HepG2 (cell line): ENCODE measurements around the gene MED1. TPM values are rescaled to one million over a fixed set of nuclear protein-coding genes. Genes with fewer than 3 reads are reported as not detected.
A peak's percentile ranks its signal among the peaks of the same experiment; 100 is the strongest.

Experiments
- AGO1 ChIP-seq: fragments of 200-400 bp; formaldehyde crosslinking; IDR thresholded peaks from 2 replicates; pipeline ENCODE4 v1.6.1; 2017; ENCODE audit warnings: mild to moderate bottlenecking, low read depth, low read length, moderate library complexity; ENCODE audit not compliant: poor library complexity, severe bottlenecking
- ATF3 ChIP-seq: sonication (generic); formaldehyde crosslinking; IDR thresholded peaks from 2 replicates; pipeline ENCODE4 v1.4.0; 2020; ENCODE audit warnings: missing genetic modification reagents
- ATF7-NPFF ChIP-seq: sonication (generic); formaldehyde crosslinking; IDR thresholded peaks from 2 replicates; pipeline ENCODE4 v1.8.1; 2023; ENCODE audit warnings: mild to moderate bottlenecking, low read depth, missing genetic modification reagents, moderate library complexity
- GLI4 ChIP-seq: sonication (generic); formaldehyde crosslinking; IDR thresholded peaks from 2 replicates; pipeline ENCODE4 v1.5.1; 2020; ENCODE audit warnings: missing genetic modification reagents, mild to moderate bottlenecking, moderate library complexity, borderline replicate concordance
- GPN1 ChIP-seq: sonication (generic); formaldehyde crosslinking; IDR thresholded peaks from 2 replicates; pipeline ENCODE4 v1.5.1; 2020; ENCODE audit warnings: missing genetic modification reagents, borderline replicate concordance
- GRHL1 ChIP-seq: sonication (generic); formaldehyde crosslinking; conservative IDR thresholded peaks from 2 replicates; pipeline ENCODE4 v1.8.0; 2022; ENCODE audit warnings: missing genetic modification reagents
- HIC2 ChIP-seq: sonication (generic); formaldehyde crosslinking; IDR thresholded peaks from 2 replicates; pipeline ENCODE4 v1.9.0; 2022; ENCODE audit warnings: low read depth, missing genetic modification reagents
- HMGA1 ChIP-seq: sonication (generic); formaldehyde crosslinking; conservative IDR thresholded peaks from 2 replicates; pipeline ENCODE4 v1.4.0; 2020; ENCODE audit warnings: missing genetic modification reagents
- IRX3 ChIP-seq: sonication (generic); formaldehyde crosslinking; IDR thresholded peaks from 2 replicates; pipeline ENCODE4 v1.8.1; 2023; ENCODE audit warnings: mild to moderate bottlenecking, low read depth, missing genetic modification reagents, borderline replicate concordance
- PCBP1 ChIP-seq: fragments of 200-400 bp; formaldehyde crosslinking; IDR thresholded peaks from 2 replicates; pipeline ENCODE4 v1.6.1; 2017; ENCODE audit warnings: mild to moderate bottlenecking, low read depth, low read length, borderline replicate concordance
- REPIN1 ChIP-seq: sonication (generic); formaldehyde crosslinking; IDR thresholded peaks from 2 replicates; pipeline ENCODE4 v1.8.0; 2022; ENCODE audit warnings: missing genetic modification reagents, low read depth, mild to moderate bottlenecking, borderline replicate concordance
- SMARCE1 ChIP-seq: fragments of 450-650 bp; IDR thresholded peaks from 2 replicates; pipeline ENCODE4 v1.6.1; 2017; ENCODE audit warnings: borderline replicate concordance
- TFDP1 ChIP-seq: IDR thresholded peaks from 2 replicates; pipeline ENCODE4 v1.6.1; 2016; ENCODE audit warnings: missing compliant biosample characterization, missing genetic modification reagents, borderline replicate concordance
- ZFP36L1 ChIP-seq: sonication (generic); formaldehyde crosslinking; IDR thresholded peaks from 2 replicates; pipeline ENCODE4 v1.8.0; 2022; ENCODE audit warnings: mild to moderate bottlenecking, missing genetic modification reagents, moderate library complexity
- ZFP90 ChIP-seq: sonication (generic); formaldehyde crosslinking; IDR thresholded peaks from 2 replicates; pipeline ENCODE4 v1.8.0; 2022; ENCODE audit warnings: missing genetic modification reagents, mild to moderate bottlenecking, inconsistent platforms, borderline replicate concordance
- ZKSCAN8 ChIP-seq: IDR thresholded peaks from 2 replicates; pipeline ENCODE4 v1.6.1; 2016; ENCODE audit warnings: borderline replicate concordance, missing genetic modification reagents, missing compliant biosample characterization
- ZNF20 ChIP-seq: sonication (generic); formaldehyde crosslinking; IDR thresholded peaks from 2 replicates; pipeline ENCODE4 v1.4.0; 2020; ENCODE audit warnings: mild to moderate bottlenecking, moderate library complexity, missing genetic modification reagents
- ZNF281 ChIP-seq: sonication (generic); formaldehyde crosslinking; IDR thresholded peaks from 2 replicates; pipeline ENCODE4 v1.4.0; 2020; ENCODE audit warnings: missing genetic modification reagents, borderline replicate concordance
- ZNF432 ChIP-seq: sonication (generic); formaldehyde crosslinking; IDR thresholded peaks from 2 replicates; pipeline ENCODE4 v1.5.0; 2020; ENCODE audit warnings: missing genetic modification reagents, mild to moderate bottlenecking, borderline replicate concordance
- ZNF567 ChIP-seq: sonication (generic); formaldehyde crosslinking; IDR thresholded peaks from 2 replicates; pipeline ENCODE4 v1.8.1; 2023; ENCODE audit warnings: mild to moderate bottlenecking, missing genetic modification reagents, borderline replicate concordance
- ZNF879 ChIP-seq: sonication (generic); formaldehyde crosslinking; IDR thresholded peaks from 2 replicates; pipeline ENCODE4 v1.8.1; 2023; ENCODE audit warnings: missing genetic modification reagents
- polyA plus RNA-seq, 8 experiments: library from polyadenylated mRNA; depleted of rRNA in 3 of 8; stranded (reverse) in 7 of 8; unstranded in 1 of 8; fragments of >200 nt; fragmentation: Illumina TruSeq in 4 of 8; extraction: Trizol in 4 of 8; gene quantifications; 2 replicates each; pipeline versions ENCODE4 v1.2.1 to v1.2.3, GENCODE V29; 2011 to 2016; ENCODE audit warnings: low read depth in 4 of 8, missing spikeins in 1 of 8, mixed read lengths in 1 of 8; ENCODE audit not compliant: insufficient read depth in 1 of 8
- total RNA-seq, 5 experiments: library from RNA; depleted of rRNA; stranded (reverse); fragments of >200 nt; fragmentation: Illumina TruSeq; extraction: Trizol; gene quantifications; 2 replicates each; pipeline ENCODE4 v1.2.3, GENCODE V29; 2016; ENCODE audit warnings: low read depth in 1 of 5

MED1 gene
- total and polyA plus RNA-seq, 2 of the 13 experiments (the other 11 are each of a cell fraction or from before 2014, with no cell fraction given), result 37.5 to 40.1 TPM

- no peak for TF ChIP-seq ZNF567 (CRISPR knock-in tag)
- TF ChIP-seq PCBP1, result no peak
- TF ChIP-seq ZKSCAN8 (CRISPR knock-in tag), result no peak
- TF ChIP-seq GRHL1 (CRISPR knock-in tag), result no peak
- peak; percentile 92 for TF ChIP-seq ZNF281 (CRISPR knock-in tag)
- TF ChIP-seq ZNF20 (CRISPR knock-in tag), result no peak
- no peak for TF ChIP-seq ATF3 (CRISPR knock-in tag)
- no peak for TF ChIP-seq HIC2 (CRISPR knock-in tag)
- TF ChIP-seq ZFP90 (CRISPR knock-in tag), result no peak; the same call in 1 of the 2 replicates
- TF ChIP-seq IRX3 (CRISPR knock-in tag), result no peak
- 0 out of 2 replicates have a peak, but pooled peaks have one; percentile 34 for TF ChIP-seq ATF7-NPFF (CRISPR knock-in tag)
- TF ChIP-seq GPN1, result no peak
- TF ChIP-seq GLI4 (CRISPR knock-in tag), result no peak
- TF ChIP-seq HMGA1 (CRISPR knock-in tag), result no peak
- peak; percentile 39; the same call in 1 of the 2 replicates for TF ChIP-seq ZFP36L1 (CRISPR knock-in tag)
- TF ChIP-seq ZNF432, result no peak
- TF ChIP-seq REPIN1 (CRISPR knock-in tag), result no peak
- TF ChIP-seq ZNF879 (CRISPR knock-in tag), result no peak
- TF ChIP-seq SMARCE1, result no peak
- TF ChIP-seq AGO1, result no peak
- peak; percentile 100 for TF ChIP-seq TFDP1 (CRISPR knock-in tag)
Measured at GRCh38 chr17:39402244-39402889, 48.7 kb downstream of the MED1 start (continued).
